Fibroblast of lung (primary cell): ENCODE data around the gene TCAIM.

ENCODE experiments used
- EZH2 ChIP-seq: IDR thresholded peaks from 2 replicates; pipeline ENCODE4 v1.5.1; 2012; ENCODE audit warnings: low read length, control low read depth, mild to moderate bottlenecking; ENCODE audit errors: missing control alignments
- TF ChIP-seq, protein P1 (sequence below), 2 donors: IDR thresholded peaks in 1 of 2; conservative IDR thresholded peaks in 1 of 2; 1 replicate in 1 of 2; 2 replicates in 1 of 2; pipeline ENCODE4 v1.5.1; 2011 to 2012; ENCODE audit warnings: low read length in 2 of 2, control low read depth in 1 of 2, inconsistent platforms in 1 of 2, low read depth in 1 of 2, mild to moderate bottlenecking in 1 of 2

- TF ChIP-seq, protein P1, sequence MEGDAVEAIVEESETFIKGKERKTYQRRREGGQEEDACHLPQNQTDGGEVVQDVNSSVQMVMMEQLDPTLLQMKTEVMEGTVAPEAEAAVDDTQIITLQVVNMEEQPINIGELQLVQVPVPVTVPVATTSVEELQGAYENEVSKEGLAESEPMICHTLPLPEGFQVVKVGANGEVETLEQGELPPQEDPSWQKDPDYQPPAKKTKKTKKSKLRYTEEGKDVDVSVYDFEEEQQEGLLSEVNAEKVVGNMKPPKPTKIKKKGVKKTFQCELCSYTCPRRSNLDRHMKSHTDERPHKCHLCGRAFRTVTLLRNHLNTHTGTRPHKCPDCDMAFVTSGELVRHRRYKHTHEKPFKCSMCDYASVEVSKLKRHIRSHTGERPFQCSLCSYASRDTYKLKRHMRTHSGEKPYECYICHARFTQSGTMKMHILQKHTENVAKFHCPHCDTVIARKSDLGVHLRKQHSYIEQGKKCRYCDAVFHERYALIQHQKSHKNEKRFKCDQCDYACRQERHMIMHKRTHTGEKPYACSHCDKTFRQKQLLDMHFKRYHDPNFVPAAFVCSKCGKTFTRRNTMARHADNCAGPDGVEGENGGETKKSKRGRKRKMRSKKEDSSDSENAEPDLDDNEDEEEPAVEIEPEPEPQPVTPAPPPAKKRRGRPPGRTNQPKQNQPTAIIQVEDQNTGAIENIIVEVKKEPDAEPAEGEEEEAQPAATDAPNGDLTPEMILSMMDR (conservative IDR thresholded peaks at IDR 0.05 in 1 of 2, IDR thresholded peaks at IDR 0.05 in 1 of 2; ENCODE audit: low read depth in 1 of 2, low read length in 2 of 2): no peak
- no peak for TF ChIP-seq EZH2
Observed at GRCh38 chr3:44324584-44324983, 14.0 kb upstream of the TCAIM start.
